GM18519 (cell line): ENCODE results near the gene ZNF684.
"Not testable (repeated sequence)": the region's sequence is repeated elsewhere in the genome, so short reads cannot be mapped to it uniquely, and the experiment has no call there.

Source experiments
- ATAC-seq: cut with Tn5 transposase; IDR thresholded peaks from one replicate; pipeline ENCODE4 v1.9.1; 2021; ENCODE audit warnings: mild to moderate bottlenecking, moderate library complexity; ENCODE audit not compliant: unreplicated experiment, low FRiP score

The ZNF684 gene

DNA sequence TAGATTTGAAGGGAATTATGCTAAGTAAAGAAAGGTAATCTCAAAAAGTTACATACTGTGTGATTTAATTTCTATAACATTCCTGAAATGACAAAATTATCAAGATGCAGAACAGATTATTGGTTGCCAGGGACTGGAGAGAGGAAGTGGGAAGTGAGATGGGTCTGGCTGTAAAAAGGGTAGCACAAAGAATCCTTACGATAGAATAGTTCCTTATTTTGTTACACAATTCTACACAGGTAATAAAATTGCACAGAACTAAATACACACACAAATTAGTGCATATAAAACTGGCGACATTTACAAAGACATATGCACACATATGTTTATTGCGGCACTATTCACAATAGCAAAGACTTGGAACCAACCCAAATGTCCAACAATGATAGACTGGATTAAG is 33.5 kb downstream of the ZNF684 start:
- ATAC-seq, result no peak

DNA sequence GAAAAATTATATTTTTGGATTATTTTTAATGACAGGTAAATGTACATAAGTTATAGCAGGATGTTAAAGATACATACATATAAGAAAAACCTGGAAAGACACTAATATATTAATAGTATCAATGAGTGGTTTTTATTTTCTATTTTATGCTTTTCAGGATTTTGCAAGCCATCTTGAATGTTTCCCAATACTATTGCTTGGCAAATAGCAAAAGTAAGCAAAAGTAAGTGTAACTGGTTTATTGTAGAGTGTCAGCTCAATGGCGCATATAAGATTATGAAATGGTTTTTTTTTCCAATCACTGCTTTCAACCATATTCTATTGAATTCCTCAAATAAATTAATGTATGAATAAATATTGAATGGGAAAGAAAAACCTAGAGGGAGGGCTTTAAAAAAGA is 36.4 kb downstream of the ZNF684 start:
- no peak for ATAC-seq

DNA sequence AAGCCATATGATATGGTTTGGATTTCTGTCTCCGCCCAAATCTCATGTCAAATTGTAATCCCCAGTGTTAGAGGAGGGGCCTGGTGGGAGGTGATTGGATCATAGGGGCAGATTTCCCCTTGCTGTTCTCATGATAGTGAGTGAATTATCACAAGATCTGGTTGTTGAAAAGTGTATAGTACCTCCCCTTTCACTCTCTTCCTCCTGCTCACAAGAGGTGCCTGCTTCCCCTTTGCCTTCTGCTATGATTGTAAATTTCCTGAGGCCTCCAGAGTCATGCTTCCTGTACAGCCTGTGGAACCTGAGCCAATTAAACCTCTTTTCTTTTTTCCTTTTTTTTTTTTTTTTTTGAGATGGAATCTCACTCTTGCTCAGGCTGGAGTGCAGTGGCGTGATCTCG is 43.4 kb downstream of the ZNF684 start:
- not testable (repeated sequence) for ATAC-seq

DNA sequence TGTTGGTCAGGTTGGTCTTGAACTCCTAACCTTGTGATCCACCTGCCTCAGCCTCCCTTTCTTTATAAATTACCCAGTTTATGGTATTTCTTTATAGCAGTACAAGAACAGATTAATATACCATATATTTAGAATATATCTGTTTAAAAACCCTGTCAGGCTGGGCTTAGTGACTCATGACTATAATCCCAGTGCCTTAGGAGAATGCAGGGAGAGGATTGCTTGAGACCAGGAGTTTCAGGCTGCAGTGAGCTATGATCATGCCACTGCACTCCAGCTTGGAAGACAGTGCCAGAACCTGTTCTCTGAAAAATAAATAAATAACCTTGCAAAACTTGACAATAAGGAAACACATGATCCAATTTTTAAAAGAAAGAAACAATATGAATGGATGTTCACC is 43.9 kb downstream of the ZNF684 start:
- no peak for ATAC-seq

DNA sequence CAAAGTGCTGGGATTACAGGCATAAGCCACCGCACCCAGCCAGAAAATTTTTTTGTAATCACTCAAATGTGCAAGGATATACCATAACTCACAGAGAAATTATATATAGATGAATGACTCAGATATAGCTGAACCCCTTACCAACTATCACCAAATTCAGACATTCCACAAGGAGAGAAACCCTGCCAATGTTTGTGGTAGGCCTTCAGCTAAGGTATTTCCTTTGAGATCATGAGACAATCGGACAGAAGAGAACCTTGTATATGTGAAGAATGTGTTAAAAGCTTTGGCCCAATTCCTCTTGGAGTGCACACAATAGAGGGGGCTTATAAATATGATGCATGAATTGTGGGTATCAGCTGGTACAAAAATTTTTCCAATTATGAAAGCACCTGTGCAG is 50.7 kb downstream of the ZNF684 start:
- ATAC-seq, result no peak

DNA sequence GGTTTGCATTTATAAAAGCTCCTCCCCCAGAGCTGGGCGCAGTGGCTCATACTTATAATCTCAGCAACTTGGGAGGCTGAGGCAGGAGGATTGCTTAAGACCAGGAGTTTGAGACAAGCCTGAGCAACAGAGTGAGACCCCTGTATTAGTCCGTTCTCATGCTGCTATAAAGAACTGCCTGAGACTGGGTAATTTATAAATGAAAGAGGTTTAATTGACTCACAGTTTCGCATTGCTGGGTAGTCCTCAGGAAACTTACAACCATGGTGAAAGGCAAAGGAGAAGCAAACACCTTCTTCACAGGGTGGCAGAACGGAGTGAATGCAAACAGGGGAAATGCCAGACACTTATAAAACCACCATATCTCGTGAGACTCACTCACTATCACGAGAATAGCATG is 52.5 kb downstream of the ZNF684 start:
- ATAC-seq, result no peak

DNA sequence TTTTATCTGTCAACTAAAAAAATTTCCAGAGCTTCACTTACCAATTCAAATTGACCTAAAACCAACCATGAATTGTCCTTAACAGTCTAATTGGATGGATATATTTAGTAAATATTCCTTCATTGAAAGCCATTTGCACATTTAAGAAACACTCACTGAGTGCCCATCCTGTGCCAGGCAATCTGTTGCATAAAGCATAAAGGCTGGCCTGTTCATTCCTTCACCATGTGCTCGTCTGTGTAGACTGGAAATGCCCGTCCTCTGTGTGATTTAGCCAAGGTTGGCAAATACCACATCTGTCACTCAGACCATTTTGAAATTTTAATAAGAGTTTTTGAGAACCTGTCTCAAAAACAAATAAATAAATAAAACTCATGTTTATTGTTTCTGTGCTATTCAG is 57.1 kb downstream of the ZNF684 start:
- no peak for ATAC-seq

DNA sequence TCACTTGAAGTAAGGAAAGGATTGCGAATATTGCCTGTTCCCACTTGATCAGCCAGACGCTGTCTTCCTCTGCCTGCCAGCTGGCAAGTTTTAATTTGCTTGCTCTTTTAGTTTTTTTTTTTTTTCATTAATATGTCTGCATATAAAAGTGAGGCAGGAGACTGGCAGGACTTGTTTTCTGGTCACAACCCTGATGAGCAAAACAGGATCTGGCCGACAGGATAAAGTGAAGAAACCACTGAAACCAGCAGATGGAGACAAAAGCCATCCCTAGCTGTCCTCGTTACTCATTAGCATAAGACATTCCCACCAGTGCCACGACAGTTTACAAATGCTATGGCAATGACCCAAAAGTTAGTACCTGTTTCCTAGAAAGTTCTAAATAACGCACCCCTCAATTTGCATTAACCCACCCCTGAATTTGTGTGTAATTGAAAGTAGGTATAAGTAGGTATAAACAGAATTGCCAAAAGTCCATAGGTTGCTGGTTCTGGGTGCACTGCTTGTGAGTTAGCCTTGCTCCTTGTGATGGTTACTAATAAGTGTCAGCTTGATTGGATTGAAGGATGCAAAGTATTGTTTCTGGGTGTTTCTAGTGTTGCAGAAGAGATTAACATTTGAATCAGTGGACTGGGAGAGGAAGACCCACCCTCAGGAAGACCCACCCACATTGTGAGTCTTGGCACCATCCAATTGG is 60.8 kb downstream of the ZNF684 start:
- no peak for ATAC-seq

DNA sequence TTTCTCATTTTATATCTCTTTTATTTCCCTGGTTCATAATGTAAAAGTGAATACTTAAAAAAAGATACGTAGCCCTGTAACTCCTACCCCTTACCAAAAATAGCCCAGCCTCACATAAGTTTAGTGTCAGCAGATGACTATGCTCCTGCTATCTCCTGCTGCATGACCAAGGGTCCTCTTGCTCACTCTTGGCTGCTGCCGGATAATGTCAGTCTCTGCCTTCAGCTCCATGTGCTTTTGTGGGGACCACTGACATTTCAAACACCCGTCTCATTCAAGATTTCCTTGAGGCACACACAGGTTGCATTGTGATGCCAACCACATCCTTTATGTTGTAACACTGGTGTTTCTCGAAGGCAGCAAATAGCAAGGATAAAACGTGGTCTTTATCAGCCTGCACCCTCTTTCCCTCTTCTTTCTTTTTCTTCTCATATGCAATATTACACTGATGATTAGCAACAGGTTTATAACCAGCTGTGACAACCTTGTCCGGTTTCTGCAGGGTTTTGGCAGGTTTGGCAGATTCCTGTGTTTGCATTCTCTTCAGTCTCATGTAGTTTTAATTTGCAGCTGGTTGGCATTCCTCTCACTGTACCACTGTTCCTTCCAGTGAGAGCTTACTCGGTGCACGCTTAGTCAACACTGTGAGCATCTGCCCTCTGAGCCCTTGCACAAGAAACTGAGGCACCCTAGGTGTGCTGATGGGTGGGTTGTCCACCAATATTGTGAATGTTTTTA is 62.2 kb downstream of the ZNF684 start:
- no peak for ATAC-seq

DNA sequence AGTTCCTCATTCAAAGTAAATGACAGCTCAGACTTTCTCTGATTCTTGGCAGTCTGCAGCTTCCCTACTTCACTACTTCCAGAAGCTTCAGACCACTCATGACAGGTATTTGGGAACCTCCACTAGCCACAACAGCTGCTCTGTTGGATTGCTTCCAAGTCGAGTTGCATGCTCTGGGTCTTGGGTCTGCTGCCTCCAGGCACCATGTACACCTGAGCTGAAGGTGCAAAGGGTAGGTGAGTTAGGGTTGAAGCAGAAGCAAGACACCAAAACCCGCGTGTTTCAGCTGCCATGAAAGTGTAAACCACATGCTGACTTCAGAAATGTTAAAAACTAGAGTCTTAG is 62.7 kb downstream of the ZNF684 start:
- ATAC-seq, result no peak

DNA sequence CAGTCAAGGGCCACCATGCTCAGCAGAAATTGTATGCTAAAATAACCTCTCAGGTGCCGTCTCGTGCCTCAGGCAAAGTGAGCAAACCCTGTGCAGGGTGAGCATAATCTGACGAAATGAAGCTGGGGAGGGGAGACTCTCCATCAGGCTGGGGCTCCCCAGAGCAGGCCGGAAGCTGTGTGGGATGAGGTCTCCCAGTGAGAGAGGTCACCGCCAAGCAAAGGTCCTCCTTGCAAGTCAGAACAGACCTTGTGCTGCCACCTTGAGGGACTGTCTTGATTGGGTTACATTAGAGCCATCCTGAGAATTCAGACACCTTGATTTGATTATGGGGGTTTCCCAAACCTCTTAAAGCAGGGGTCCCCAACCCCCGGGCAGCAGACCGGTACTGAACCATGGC is 64.2 kb downstream of the ZNF684 start:
- no peak for ATAC-seq
